HG03565 (cell line): ENCODE data around the gene RPS4Y2.

Experiments
- ATAC-seq: cut with Tn5 transposase; IDR thresholded peaks from one replicate; pipeline ENCODE4 v1.9.1; 2021; ENCODE audit warnings: mild to moderate bottlenecking, moderate library complexity; ENCODE audit not compliant: unreplicated experiment

RPS4Y2 gene

GRCh38 chrY:20817067-20817466 is 61.2 kb downstream of the RPS4Y2 start:
- ATAC-seq, result no peak
